GM12891 (cell line): Measurements from ENCODE around the gene CELF2.

Source experiments
- POLR2A ChIP-seq: IDR thresholded peaks from 2 replicates; pipeline ENCODE4 v1.6.1; 2011; ENCODE audit warnings: low read depth, low read length, control low read depth
- POLR2AphosphoS5 ChIP-seq: IDR thresholded peaks from 2 replicates; pipeline ENCODE4 v1.6.1; 2011; ENCODE audit warnings: low read depth, low read length, control low read depth
- SPI1 ChIP-seq: IDR thresholded peaks from 2 replicates; pipeline ENCODE4 v1.6.1; 2011; ENCODE audit warnings: low read depth, low read length, control low read depth

- TF ChIP-seq POLR2AphosphoS5 (no peak), SPI1 (no peak), POLR2A (no peak)
Observed at GRCh38 chr10:11058965-11059364, 41.3 kb downstream of the CELF2 start.
